HFFc6 (cell line): ENCODE measurements around the gene MYRIP. TPM values are rescaled to one million over a fixed set of nuclear protein-coding genes. Genes with fewer than 3 reads are reported as not detected.

Source experiments
- DNase-seq: peaks from one replicate; pipeline ENCODE4 v3.0.0-alpha.2; 2018
- H3K27ac Mint-ChIP-seq: 2 replicates; pipeline ENCODE4 v1.8.0; 2020; ENCODE audit warnings: mild to moderate bottlenecking, mixed read lengths
- H3K27me3 Mint-ChIP-seq: 2 replicates; pipeline ENCODE4 v1.8.0; 2021; ENCODE audit warnings: mild to moderate bottlenecking, moderate library complexity, mixed read lengths; ENCODE audit not compliant: insufficient read depth
- H3K36me3 Mint-ChIP-seq: 2 replicates; pipeline ENCODE4 v1.8.0; 2021; ENCODE audit warnings: low read depth, mixed read lengths
- H3K4me1 Mint-ChIP-seq: 2 replicates; pipeline ENCODE4 v1.8.0; 2020; ENCODE audit warnings: low read depth, mixed read lengths
- H3K4me3 Mint-ChIP-seq: 2 replicates; pipeline ENCODE4 v1.8.0; 2020; ENCODE audit warnings: mild to moderate bottlenecking, moderate library complexity, mixed read lengths
- H3K9me3 Mint-ChIP-seq: 2 replicates; pipeline ENCODE4 v1.8.0; 2020; ENCODE audit warnings: mild to moderate bottlenecking, mixed read lengths
- CTCF ChIP-seq: fragments of 200-600 bp; sonication (generic); IDR thresholded peaks from 2 replicates; pipeline ENCODE4 v1.5.0; 2021; ENCODE audit warnings: antibody characterized with exemption, mild to moderate bottlenecking
- long read RNA-seq: library from polyadenylated mRNA; unstranded; transcript quantifications from one replicate; pipeline ENCODE4 v2.0.0, GENCODE V29; 2019
- total RNA-seq, 6 experiments: library from RNA; stranded (reverse); fragmentation: NEBNext Ultra II Directional; extraction: Animal tissue kit (Norgen Biotek cat#: 25700); gene quantifications; 2 replicates in 1 of 6; 3 replicates in 5 of 6; pipeline ENCODE4 v1.2.3, GENCODE V29; 2021

MYRIP gene
- under 1 TPM in 5 of 6 experiments, not detected in 1; 0.07 to 0.28 (median 0.13) TPM for total RNA-seq
- long read RNA-seq, partial matches to known transcripts = 0 of 1 reads
- long read RNA-seq, other reads (novel, unspliced or antisense) = 1 of 1 reads

DNA sequence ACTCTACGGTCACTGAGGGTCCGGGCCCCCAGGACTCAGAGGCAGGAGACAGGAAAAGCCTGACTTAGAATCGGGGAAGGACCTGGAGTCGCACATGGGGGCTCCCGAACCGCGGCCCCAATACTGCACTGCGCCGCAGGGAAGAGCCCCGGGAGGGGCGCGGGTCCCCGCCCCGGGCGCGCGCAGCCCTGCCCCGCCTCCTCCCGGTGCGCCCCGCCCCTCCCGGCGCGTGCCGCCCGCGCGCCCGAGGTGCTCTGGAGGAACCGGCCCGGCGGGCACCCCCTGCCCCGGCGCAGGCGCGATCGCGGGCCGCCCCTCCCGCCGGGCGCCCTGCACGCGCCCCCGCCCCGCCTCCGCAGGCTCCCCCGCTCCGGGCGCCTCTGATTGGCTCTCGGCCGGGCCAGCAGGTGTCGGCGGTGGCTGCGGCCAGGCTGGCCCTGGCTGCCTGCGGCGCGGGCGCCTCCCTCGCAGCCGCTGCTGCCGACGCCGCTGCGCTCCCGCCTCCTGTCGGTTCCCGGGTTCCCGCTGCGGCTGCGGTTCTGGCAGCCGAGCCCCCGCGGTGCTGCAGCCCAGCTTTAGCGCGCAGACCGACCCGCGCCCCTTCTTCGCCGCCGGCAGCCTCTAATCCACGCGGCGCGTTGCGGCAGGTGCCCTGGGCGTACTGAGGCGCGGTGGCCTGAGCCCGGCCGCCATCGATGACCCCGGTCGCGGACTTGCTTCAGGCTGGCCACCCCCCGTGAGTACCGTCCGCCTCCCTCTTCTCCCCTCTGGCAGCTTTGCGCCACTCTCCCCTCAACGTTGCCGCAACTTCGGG, at the start of gene MYRIP:
TSS of gene MYRIP (plus strand) at position 429 of the 814 bp plus-strand sequence. CDS start 91,208 bp downstream, outside the sequence.
- no peak for DNase-seq
- H3K9me3 Mint-ChIP-seq = no peaks in the 10 kb centered on the region
- no peak within 1 kb of the TSS for H3K27ac Mint-ChIP-seq
- no peak for TF ChIP-seq CTCF
- no peaks in the 10 kb centered on the region for H3K36me3 Mint-ChIP-seq
- peaks cover 7% of the 10 kb centered on the region for H3K4me1 Mint-ChIP-seq
- H3K27me3 Mint-ChIP-seq = peaks cover 20% of the 10 kb centered on the region
- H3K4me3 Mint-ChIP-seq = peak within 1 kb of the TSS; percentile 64

DNA sequence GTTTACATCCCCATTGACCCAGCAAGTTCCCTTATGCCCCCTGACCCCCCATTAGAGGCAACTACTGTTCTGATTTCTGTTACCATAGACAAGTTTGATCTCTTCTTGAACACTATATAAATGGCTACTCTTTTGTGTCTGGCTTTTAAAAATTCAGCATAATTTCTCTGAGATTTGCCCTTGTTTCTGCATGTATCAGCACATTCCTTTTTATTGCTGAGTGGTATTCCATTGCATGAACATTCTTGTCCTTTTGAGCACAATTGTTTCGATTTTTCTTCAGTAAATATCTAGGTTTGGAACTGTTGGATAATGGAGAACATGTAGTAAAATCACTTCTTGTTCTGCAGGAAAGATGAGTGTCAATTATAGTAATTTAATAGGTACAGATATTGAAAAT, 49.1 kb upstream of the MYRIP start:
- DNase-seq = no peak
- Mint-ChIP-seq H3K27ac (no peak overlapping the region), H3K4me3 (no peak overlapping the region), H3K4me1 (no peaks in the 10 kb centered on the region), H3K9me3 (no peaks in the 10 kb centered on the region; the same call in 1 of the 2 replicates), H3K27me3 (peaks cover 2% of the 10 kb centered on the region; the same call in 1 of the 2 replicates), H3K36me3 (no peaks in the 10 kb centered on the region)
- TF ChIP-seq CTCF = no peak

DNA sequence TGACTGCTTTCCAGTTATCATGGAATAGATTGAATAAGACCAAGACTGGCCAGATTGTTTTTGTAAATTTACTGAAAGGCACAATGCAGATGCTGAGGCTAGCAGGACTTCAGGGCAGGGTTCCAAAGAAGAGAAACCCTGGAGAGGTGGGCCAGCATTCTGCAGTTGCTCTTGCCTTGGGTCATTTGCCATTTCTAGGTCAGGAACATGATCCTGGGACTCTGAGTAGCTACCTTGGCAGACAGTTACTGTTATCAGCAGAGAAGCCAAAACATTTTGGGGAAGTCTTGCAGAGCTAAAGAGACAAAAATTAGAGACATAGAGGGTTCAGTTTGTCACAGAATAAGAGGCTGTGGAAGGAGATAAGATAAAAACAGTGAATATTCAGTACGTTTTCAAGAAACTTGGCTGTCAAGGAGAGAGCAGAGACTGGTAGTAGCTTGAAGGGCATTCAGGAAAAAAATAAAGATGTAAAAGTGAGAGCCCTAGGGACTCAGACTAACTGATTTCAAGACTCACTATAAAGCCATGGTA, 46.8 kb upstream of the MYRIP start:
- no peak for DNase-seq
- H3K4me3 Mint-ChIP-seq = no peak overlapping the region
- H3K36me3 Mint-ChIP-seq = no peaks in the 10 kb centered on the region
- no peaks in the 10 kb centered on the region for H3K4me1 Mint-ChIP-seq
- no peak for TF ChIP-seq CTCF
- H3K27me3 Mint-ChIP-seq = no peaks in the 10 kb centered on the region; the same call in 1 of the 2 replicates
- peaks cover 6% of the 10 kb centered on the region; the same call in 1 of the 2 replicates for H3K9me3 Mint-ChIP-seq
- no peak overlapping the region for H3K27ac Mint-ChIP-seq

- TF ChIP-seq CTCF = no peak
- Mint-ChIP-seq H3K27me3 (no peaks in the 10 kb centered on the region), H3K4me3 (no peak overlapping the region), H3K36me3 (no peaks in the 10 kb centered on the region), H3K27ac (no peak overlapping the region), H3K9me3 (peaks cover 6% of the 10 kb centered on the region; the same call in 1 of the 2 replicates), H3K4me1 (no peaks in the 10 kb centered on the region)
- DNase-seq = no peak
Observed at GRCh38 chr3:39763390-39763789, 46.0 kb upstream of the MYRIP start.

- no peak for DNase-seq
- Mint-ChIP-seq H3K4me3 (no peak overlapping the region), H3K27ac (no peak overlapping the region), H3K36me3 (no peaks in the 10 kb centered on the region), H3K9me3 (peaks cover 14% of the 10 kb centered on the region), H3K4me1 (no peaks in the 10 kb centered on the region), H3K27me3 (no peaks in the 10 kb centered on the region; the same call in 1 of the 2 replicates)
- no peak for TF ChIP-seq CTCF
Observed at GRCh38 chr3:39765575-39765974, 43.8 kb upstream of the MYRIP start.
